ENCODE results near the gene VPREB3. TPM values are rescaled to one million over a fixed set of nuclear protein-coding genes. Genes with fewer than 3 reads are reported as not detected.

Gene VPREB3
- total RNA-seq, 1 donor from 2014 or later = 0.92 TPM

- H3K4me3 Mint-ChIP-seq = peak overlapping the region; percentile 94
- peak overlapping the region; percentile 91 for H3K27ac Mint-ChIP-seq
- TF ChIP-seq, protein P1, sequence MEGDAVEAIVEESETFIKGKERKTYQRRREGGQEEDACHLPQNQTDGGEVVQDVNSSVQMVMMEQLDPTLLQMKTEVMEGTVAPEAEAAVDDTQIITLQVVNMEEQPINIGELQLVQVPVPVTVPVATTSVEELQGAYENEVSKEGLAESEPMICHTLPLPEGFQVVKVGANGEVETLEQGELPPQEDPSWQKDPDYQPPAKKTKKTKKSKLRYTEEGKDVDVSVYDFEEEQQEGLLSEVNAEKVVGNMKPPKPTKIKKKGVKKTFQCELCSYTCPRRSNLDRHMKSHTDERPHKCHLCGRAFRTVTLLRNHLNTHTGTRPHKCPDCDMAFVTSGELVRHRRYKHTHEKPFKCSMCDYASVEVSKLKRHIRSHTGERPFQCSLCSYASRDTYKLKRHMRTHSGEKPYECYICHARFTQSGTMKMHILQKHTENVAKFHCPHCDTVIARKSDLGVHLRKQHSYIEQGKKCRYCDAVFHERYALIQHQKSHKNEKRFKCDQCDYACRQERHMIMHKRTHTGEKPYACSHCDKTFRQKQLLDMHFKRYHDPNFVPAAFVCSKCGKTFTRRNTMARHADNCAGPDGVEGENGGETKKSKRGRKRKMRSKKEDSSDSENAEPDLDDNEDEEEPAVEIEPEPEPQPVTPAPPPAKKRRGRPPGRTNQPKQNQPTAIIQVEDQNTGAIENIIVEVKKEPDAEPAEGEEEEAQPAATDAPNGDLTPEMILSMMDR (conservative IDR thresholded peaks at IDR 0.05) = no peak
- peaks cover 20% of the 10 kb centered on the region for H3K4me1 Mint-ChIP-seq (ENCODE audit: unreplicated experiment)
- H3K9me3 Mint-ChIP-seq = no peaks in the 10 kb centered on the region
- H3K36me3 Mint-ChIP-seq = peaks cover 17% of the 10 kb centered on the region
- H3K27me3 Mint-ChIP-seq = no peaks in the 10 kb centered on the region
- DNase-seq (ENCODE audit: extremely low spot score, unreplicated experiment) = no peak
These were observed 4.4 kb downstream of the VPREB3 start for GRCh38 chr22:23749841-23750301.

DNA sequence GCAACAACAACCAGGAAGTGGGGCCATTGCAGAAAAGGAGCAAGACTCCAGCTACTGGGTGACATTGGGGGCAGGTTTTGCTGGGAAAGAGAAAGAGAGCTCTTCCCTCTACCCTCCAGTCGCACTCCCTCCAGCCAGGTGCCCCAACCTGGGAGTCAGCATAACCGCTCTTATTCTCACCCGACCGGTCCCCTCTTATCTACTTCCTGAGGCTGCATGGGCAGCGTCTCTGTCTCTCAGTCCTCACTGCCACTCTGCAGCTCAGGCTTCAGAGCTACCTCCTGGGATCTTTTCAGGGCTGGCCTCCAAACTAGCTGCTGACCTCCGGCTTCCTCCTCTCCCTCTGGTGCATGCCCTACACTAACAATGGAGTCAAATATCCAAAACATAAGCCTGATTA is 8.4 kb downstream of the VPREB3 start:
- TF ChIP-seq, protein P1 (conservative IDR thresholded peaks at IDR 0.05) = no peak
- Mint-ChIP-seq H3K27me3 (no peaks in the 10 kb centered on the region), H3K4me1 (ENCODE audit: unreplicated experiment) (peaks cover 20% of the 10 kb centered on the region), H3K9me3 (no peaks in the 10 kb centered on the region), H3K36me3 (peaks cover 37% of the 10 kb centered on the region), H3K27ac (no peak overlapping the region), H3K4me3 (no peak overlapping the region)
- no peak for DNase-seq (ENCODE audit: extremely low spot score, unreplicated experiment)

DNA sequence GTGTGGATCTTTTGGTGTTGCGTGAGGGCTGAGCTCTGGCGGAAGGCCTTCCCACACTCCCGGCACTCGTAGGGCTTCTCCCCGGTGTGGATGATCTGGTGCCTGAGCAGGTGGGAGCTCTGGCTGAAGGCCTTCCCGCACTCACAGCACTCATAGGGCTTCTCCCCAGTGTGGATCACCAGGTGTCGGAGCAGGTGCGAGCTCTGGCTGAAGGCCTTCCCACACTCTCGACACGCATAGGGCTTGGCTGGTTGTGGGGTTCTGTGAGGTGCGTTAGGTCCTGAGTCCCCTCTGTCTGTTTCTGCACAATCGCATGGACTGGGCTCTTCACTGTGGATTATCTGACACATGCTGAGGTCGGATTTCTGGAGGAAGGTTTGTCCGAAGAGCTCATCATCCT is 9.7 kb downstream of the VPREB3 start:
- no peak for DNase-seq (ENCODE audit: extremely low spot score, unreplicated experiment)
- H3K9me3 Mint-ChIP-seq = no peaks in the 10 kb centered on the region
- peaks cover 31% of the 10 kb centered on the region for H3K36me3 Mint-ChIP-seq
- TF ChIP-seq, protein P1 (conservative IDR thresholded peaks at IDR 0.05) = no peak
- H3K27ac Mint-ChIP-seq = no peak overlapping the region
- no peaks in the 10 kb centered on the region for H3K27me3 Mint-ChIP-seq
- H3K4me1 Mint-ChIP-seq (ENCODE audit: unreplicated experiment) = peaks cover 8% of the 10 kb centered on the region
- no peak overlapping the region for H3K4me3 Mint-ChIP-seq

GRCh38 chr22:23744001-23744400 is 10.2 kb downstream of the VPREB3 start:
- no peaks in the 10 kb centered on the region for H3K27me3 Mint-ChIP-seq
- no peak overlapping the region for H3K4me3 Mint-ChIP-seq
- peaks cover 8% of the 10 kb centered on the region for H3K4me1 Mint-ChIP-seq (ENCODE audit: unreplicated experiment)
- H3K9me3 Mint-ChIP-seq = no peaks in the 10 kb centered on the region
- TF ChIP-seq, protein P1 (conservative IDR thresholded peaks at IDR 0.05) = no peak
- DNase-seq (ENCODE audit: extremely low spot score, unreplicated experiment) = no peak
- no peak overlapping the region for H3K27ac Mint-ChIP-seq
- H3K36me3 Mint-ChIP-seq = peaks cover 31% of the 10 kb centered on the region

- H3K36me3 Mint-ChIP-seq = peaks cover 31% of the 10 kb centered on the region
- no peak for DNase-seq (ENCODE audit: extremely low spot score, unreplicated experiment)
These were observed 10.9 kb downstream of the VPREB3 start for GRCh38 chr22:23743303-23743705.

More at GRCh38 chr22:23743303-23743705, 10.9 kb downstream of the VPREB3 start:
- Mint-ChIP-seq H3K4me1 (ENCODE audit: unreplicated experiment) (peaks cover 8% of the 10 kb centered on the region), H3K27ac (no peak overlapping the region), H3K9me3 (no peaks in the 10 kb centered on the region), H3K27me3 (no peaks in the 10 kb centered on the region), H3K4me3 (no peak overlapping the region)
- TF ChIP-seq, protein P1 (conservative IDR thresholded peaks at IDR 0.05) = no peak

Measured in type B pancreatic cell (in vitro differentiated cells).